GM21528 (cell line): ENCODE measurements around the gene GRIK1.
"Not testable (repeated sequence)": the region's sequence is repeated elsewhere in the genome, so short reads cannot be mapped to it uniquely, and the experiment has no call there.

Source experiments
- ATAC-seq: cut with Tn5 transposase; IDR thresholded peaks from one replicate; pipeline ENCODE4 v1.9.1; 2021; ENCODE audit warnings: mild to moderate bottlenecking, moderate library complexity; ENCODE audit not compliant: unreplicated experiment, low FRiP score

The GRIK1 gene

GRCh38 chr21:29939924-29940275 lies at the start of gene GRIK1:
GRIK1 (minus strand) TSS chr21:29939996.
- no peak for ATAC-seq

- no peak for ATAC-seq
Observed at GRCh38 chr21:29987762-29988161, 48.0 kb upstream of the GRIK1 start.

- ATAC-seq: no peak
Observed at GRCh38 chr21:29985866-29986265, 46.1 kb upstream of the GRIK1 start.

- no peak for ATAC-seq
Observed at GRCh38 chr21:29979043-29979442, 39.2 kb upstream of the GRIK1 start.

GRCh38 chr21:29975776-29976175 lies 36.0 kb upstream of the GRIK1 start:
- no peak for ATAC-seq

- ATAC-seq: no peak
Observed at GRCh38 chr21:29973258-29973657, 33.5 kb upstream of the GRIK1 start.

GRCh38 chr21:29961291-29962027 lies 21.7 kb upstream of the GRIK1 start:
- ATAC-seq: no peak

- ATAC-seq: no peak
Observed at GRCh38 chr21:29958551-29958950, 18.8 kb upstream of the GRIK1 start.

- not testable (repeated sequence) for ATAC-seq
Observed at GRCh38 chr21:29958035-29958434, 18.2 kb upstream of the GRIK1 start.

GRCh38 chr21:29953690-29954089 lies 13.9 kb upstream of the GRIK1 start:
- ATAC-seq: no peak

GRCh38 chr21:29953072-29953471 lies 13.3 kb upstream of the GRIK1 start:
- no peak for ATAC-seq

- no peak for ATAC-seq
Observed at GRCh38 chr21:29951911-29952310, 12.1 kb upstream of the GRIK1 start.

- no peak for ATAC-seq
Observed at GRCh38 chr21:29949991-29950390, 10.2 kb upstream of the GRIK1 start.

GRCh38 chr21:29947119-29947518 lies 7.3 kb upstream of the GRIK1 start:
- ATAC-seq: no peak

- no peak for ATAC-seq
Observed at GRCh38 chr21:29943885-29944284, 4.1 kb upstream of the GRIK1 start.

GRCh38 chr21:29942034-29942433 lies 2.2 kb upstream of the GRIK1 start:
- no peak for ATAC-seq

- no peak for ATAC-seq
Observed at GRCh38 chr21:29940991-29941390, 1.2 kb upstream of the GRIK1 start.

GRCh38 chr21:29940361-29940760 lies 565 bp upstream of the GRIK1 start:
- no peak for ATAC-seq

GRCh38 chr21:29939104-29939923 lies 482 bp downstream of the GRIK1 start:
- no peak for ATAC-seq

- ATAC-seq: no peak
Observed at GRCh38 chr21:29938776-29939103, 1.1 kb downstream of the GRIK1 start.

GRCh38 chr21:29933088-29933487 lies 6.7 kb downstream of the GRIK1 start:
- ATAC-seq: no peak

GRCh38 chr21:29928537-29928936 lies 11.3 kb downstream of the GRIK1 start:
- ATAC-seq: no peak
